IMR-90 (cell line): Measurements from ENCODE around the gene ANKRD11. TPM values are rescaled to one million over a fixed set of nuclear protein-coding genes. Genes with fewer than 3 reads are reported as not detected.

Experiments
- ATAC-seq: fragments of 200-7000 bp; cut with Tn5 transposase; 2 replicates; pipeline ENCODE4 v1.9.1; 2020; ENCODE audit warnings: low read depth, mild to moderate bottlenecking, moderate library complexity
- BruUV-seq: library from RNA; stranded (reverse); fragments of 400-500 nt; replicated peaks from 2 replicates; lab custom pipeline; 2021; lab: Mats Ljungman, UMichigan
- CTCF ChIA-PET: fragments of 300-600 bp; formaldehyde crosslinking; extraction: SDS; loops from one replicate; lab custom pipeline; 2021; ENCODE audit warnings: antibody characterized with exemption; lab: Yijun Ruan, JAX
- POLR2A ChIA-PET: fragments of 300-600 bp; sonication (Branson Sonifier 250); formaldehyde crosslinking; loops from one replicate; lab custom pipeline; 2022; ENCODE audit warnings: antibody characterized with exemption; ENCODE audit not compliant: unreplicated experiment; lab: Charles Lee
- DNase-seq: peaks from one replicate; pipeline ENCODE4 v3.0.0; 2013
- H2AFZ ChIP-seq: replicated peaks from 2 replicates; pipeline ENCODE3; 2013; ENCODE audit warnings: low read length, mild to moderate bottlenecking; ENCODE audit not compliant: poor library complexity
- H2AK5ac ChIP-seq: 2 replicates; pipeline ENCODE4 v1.6.1; 2013; ENCODE audit warnings: low read depth, low read length, inconsistent platforms
- H2AK9ac ChIP-seq: replicated peaks from 2 replicates; pipeline ENCODE3; 2013; ENCODE audit warnings: mild to moderate bottlenecking, low read depth, low read length, moderate library complexity; ENCODE audit not compliant: poor library complexity
- H2BK120ac ChIP-seq: 2 replicates; pipeline ENCODE4 v1.6.1; 2013; ENCODE audit warnings: low read depth, low read length, inconsistent platforms
- H2BK15ac ChIP-seq: 3 replicates; pipeline ENCODE4 v1.6.1; 2013; ENCODE audit warnings: low read depth, low read length, inconsistent platforms
- H2BK20ac ChIP-seq: 2 replicates; pipeline ENCODE4 v1.6.1; 2013; ENCODE audit warnings: low read depth, mild to moderate bottlenecking, inconsistent platforms, low read length, moderate library complexity
- H2BK5ac ChIP-seq: 2 replicates; pipeline ENCODE4 v1.6.1; 2013; ENCODE audit warnings: mild to moderate bottlenecking, low read depth, low read length, inconsistent platforms; ENCODE audit not compliant: poor library complexity, severe bottlenecking
- H3K14ac ChIP-seq: replicated peaks from 2 replicates; pipeline ENCODE4 v1.6.1; 2013; ENCODE audit warnings: low read depth, low read length, inconsistent platforms
- H3K18ac ChIP-seq: 2 replicates; pipeline ENCODE4 v1.6.1; 2013; ENCODE audit warnings: low read depth, low read length, control low read depth
- H3K23ac ChIP-seq: 2 replicates; pipeline ENCODE4 v1.6.1; 2013; ENCODE audit warnings: low read depth, low read length, inconsistent platforms
- H3K27ac ChIP-seq: 2 replicates; pipeline ENCODE4 v1.5.1; 2013; ENCODE audit warnings: mild to moderate bottlenecking, control low read depth, low read length; ENCODE audit not compliant: insufficient read depth
- H3K27me3 ChIP-seq: 2 replicates; pipeline ENCODE4 v1.6.1; 2013; ENCODE audit warnings: low read length; ENCODE audit not compliant: control insufficient read depth, insufficient read depth
- H3K36me3 ChIP-seq: 2 replicates; pipeline ENCODE4 v1.6.1; 2013; ENCODE audit warnings: low read length, mixed read lengths; ENCODE audit not compliant: control insufficient read depth, insufficient read depth
- H3K4ac ChIP-seq: 2 replicates; pipeline ENCODE4 v1.6.1; 2013; ENCODE audit warnings: low read depth, low read length, inconsistent platforms
- H3K4me1 ChIP-seq: 2 replicates; pipeline ENCODE4 v1.6.1; 2013; ENCODE audit warnings: low read length, mixed read lengths; ENCODE audit not compliant: control insufficient read depth, insufficient read depth
- H3K4me2 ChIP-seq: 2 replicates; pipeline ENCODE4 v1.6.1; 2013; ENCODE audit warnings: low read depth, mild to moderate bottlenecking, control low read depth, low read length, moderate library complexity
- H3K4me3 ChIP-seq: 2 replicates; pipeline ENCODE4 v1.5.1; 2013; ENCODE audit warnings: low read depth, mild to moderate bottlenecking, control low read depth, low read length, moderate library complexity; ENCODE audit not compliant: insufficient read depth
- H3K56ac ChIP-seq: 2 replicates; pipeline ENCODE4 v1.6.1; 2013; ENCODE audit warnings: low read length, inconsistent platforms; ENCODE audit not compliant: insufficient read depth; ENCODE audit errors: extremely low read depth
- H3K79me1 ChIP-seq, 2 experiments: 2 replicates each; pipeline ENCODE4 v1.6.1; 2013; ENCODE audit warnings: low read length in 2 of 2, inconsistent platforms in 1 of 2, low read depth in 1 of 2
- H3K9ac ChIP-seq: 2 replicates; pipeline ENCODE4 v1.6.1; 2013; ENCODE audit warnings: low read depth, low read length, control low read depth
- H3K9me1 ChIP-seq: 2 replicates; pipeline ENCODE4 v1.6.1; 2013; ENCODE audit warnings: low read length, inconsistent platforms; ENCODE audit not compliant: insufficient read depth
- H3K9me3 ChIP-seq: 2 replicates; pipeline ENCODE4 v1.6.1; 2013; ENCODE audit warnings: low read length; ENCODE audit not compliant: control insufficient read depth, insufficient read depth
- H4K20me1 ChIP-seq: 2 replicates; pipeline ENCODE4 v1.6.1; 2013; ENCODE audit warnings: low read length, inconsistent platforms; ENCODE audit not compliant: insufficient read depth
- H4K5ac ChIP-seq: 2 replicates; pipeline ENCODE4 v1.6.1; 2013; ENCODE audit warnings: mild to moderate bottlenecking, low read depth, low read length, control low read depth
- H4K8ac ChIP-seq, 2 experiments: 2 replicates each; pipeline ENCODE4 v1.6.1; 2013; ENCODE audit warnings: low read depth in 2 of 2, low read length in 2 of 2, control low read depth in 1 of 2, inconsistent platforms in 1 of 2
- H4K91ac ChIP-seq: 2 replicates; pipeline ENCODE4 v1.6.1; 2013; ENCODE audit warnings: low read depth, low read length, inconsistent platforms; ENCODE audit not compliant: insufficient read depth
- FOS ChIP-seq: fragments of 150-350 bp; IDR thresholded peaks from 2 replicates; pipeline ENCODE4 v1.6.1; 2016; ENCODE audit warnings: low read depth, low read length
- MAZ ChIP-seq: IDR thresholded peaks from 2 replicates; pipeline ENCODE4 v1.6.1; 2012; ENCODE audit warnings: low read depth, mild to moderate bottlenecking, low read length, improper control_type of control experiment, moderate library complexity, borderline replicate concordance
- POLR2A ChIP-seq: IDR thresholded peaks from 2 replicates; pipeline ENCODE4 v1.6.1; 2012; ENCODE audit warnings: mild to moderate bottlenecking, low read depth, low read length
- SMC3 ChIP-seq: fragments of 150-350 bp; IDR thresholded peaks from 2 replicates; pipeline ENCODE4 v1.6.1; 2016; ENCODE audit warnings: low read depth, mild to moderate bottlenecking, antibody characterized with exemption, low read length, moderate library complexity
- WGBS, 2 experiments: methylation state at CpG; one replicate each; pipeline versions ENCODE4 v1.1.5 to v1.1.7; 2013; ENCODE audit warnings: missing lambda C conversion rate in 2 of 2; ENCODE audit not compliant: insufficient read length in 1 of 2; ENCODE audit errors: extremely low coverage in 2 of 2; 5-methylcytosine and 5-hydroxymethylcytosine counted together
- dilution Hi-C: fragments of 300-500 bp; cut with HindIII; formaldehyde crosslinking; loops from one replicate; pipeline ENCODE4 v1.14.3; 2018; ENCODE audit warnings: low sequenced_read_pairs; ENCODE audit not compliant: unreplicated experiment
- in situ Hi-C: fragments of 300-500 bp; cut with MboI; formaldehyde crosslinking; loops from 3 replicates; pipeline ENCODE4 v1.14.3; 2019; ENCODE audit warnings: low sequenced_read_pairs, inconsistent platforms, mixed read lengths
- intact Hi-C: fragments of 100-400 bp; cut with micrococcal nuclease; formaldehyde crosslinking; loops from 2 replicates; pipeline ENCODE4 v1.10.0; 2022
- polyA plus RNA-seq, 3 experiments: library from polyadenylated mRNA; depleted of rRNA; stranded (reverse); fragments of >200 nt; gene quantifications; 2 replicates each; pipeline ENCODE4 v1.2.3, GENCODE V29; 2012; ENCODE audit warnings: low replicate concordance in 1 of 3
- total RNA-seq: library from RNA; depleted of rRNA; stranded (reverse); fragments of >200 nt; gene quantifications from 2 replicates; pipeline ENCODE4 v1.2.3, GENCODE V29; 2012

Gene ANKRD11
- total and polyA plus RNA-seq, 2 of the 4 experiments (the other 2 are of a cell fraction) = 46.8 to 71.9 TPM

DNA sequence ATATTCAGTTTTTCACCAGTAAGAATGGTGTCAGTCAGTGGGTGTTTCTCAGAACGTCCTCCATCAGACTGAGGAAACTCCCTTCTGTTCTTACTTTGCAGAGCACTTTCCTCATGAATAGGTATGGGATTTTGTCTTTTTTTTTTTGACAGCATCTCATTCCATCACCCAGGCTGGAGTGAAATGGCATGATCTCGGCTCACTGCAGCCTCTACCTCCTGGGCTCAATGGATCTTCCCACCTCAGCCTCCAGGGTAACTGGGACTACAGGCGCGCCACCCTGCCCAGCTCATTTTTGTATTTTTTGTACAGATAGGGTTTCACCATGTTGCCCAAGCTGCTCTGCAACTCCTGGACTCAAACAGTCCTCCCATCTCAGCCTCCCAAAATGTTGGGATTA, 142.6 kb downstream of the ANKRD11 start:
- Histone ChIP-seq H3K4me3 (no peak overlapping the region), H3K27ac (no peak overlapping the region), H3K14ac (no peak overlapping the region), H2AK5ac (no peak overlapping the region), H3K27me3 (no peaks in the 10 kb centered on the region), H3K9me3 (no peaks in the 10 kb centered on the region), H2AK9ac (no peak overlapping the region), H3K9me1 (peaks cover 48% of the 10 kb centered on the region), H2BK20ac (no peak overlapping the region), H3K23ac (no peak overlapping the region), H2BK15ac (no peak overlapping the region), H3K79me1 (peaks cover 26 to 85% of the 10 kb centered on the region in 2 experiments; a peak in 3 of 4 replicates), H3K4me1 (peaks cover 24% of the 10 kb centered on the region), H4K91ac (no peak overlapping the region), H3K9ac (no peak overlapping the region), H2AFZ (no peak overlapping the region), H3K4me2 (no peak overlapping the region), H2BK5ac (no peak overlapping the region), H3K4ac (no peak overlapping the region), H3K56ac (no peak overlapping the region), H3K18ac (no peak overlapping the region), H4K20me1 (peaks cover 97% of the 10 kb centered on the region), H2BK120ac (no peak overlapping the region), H3K36me3 (peaks cover 7% of the 10 kb centered on the region), H4K5ac (no peak overlapping the region), H4K8ac (no peak overlapping the region)
- no TSS peak for BruUV-seq
- DNase-seq (no peak), ATAC-seq (no peak)
- CTCF ChIA-PET = no interaction called here
- TF ChIP-seq SMC3 (no peak), POLR2A (no peak), MAZ (no peak), FOS (no peak)
- in situ Hi-C loops = no loop called here
- WGBS, 2 experiments = no CpG with 5 or more reads among the region's 4 CpGs
- POLR2A ChIA-PET = no interaction called here
- intact Hi-C loops = no loop called here
- dilution Hi-C loops = no loop called here
